Pulmonary artery endothelial cell (primary cell): ENCODE results near the gene SORCS2. TPM values are rescaled to one million over a fixed set of nuclear protein-coding genes. Genes with fewer than 3 reads are reported as not detected.

ENCODE experiments used
- DNase-seq: peaks from one replicate; pipeline ENCODE4 v3.0.0-alpha.2; 2011; ENCODE audit warnings: low read depth, low spot score
- total RNA-seq: library from RNA; depleted of rRNA; stranded (reverse); fragments of >200 nt; gene quantifications from 2 replicates; pipeline ENCODE4 v1.2.3, GENCODE V29; 2014

SORCS2 gene
- total RNA-seq, 1 donor from 2014 or later = not detected

GRCh38 chr4:7323461-7323871 is 131.1 kb downstream of the SORCS2 start:
- DNase-seq = no peak

GRCh38 chr4:7323872-7324650 is 131.7 kb downstream of the SORCS2 start:
- no peak for DNase-seq

- DNase-seq = no peak
Observed at GRCh38 chr4:7324651-7325121, 132.3 kb downstream of the SORCS2 start.

- DNase-seq = no peak
Observed at GRCh38 chr4:7325541-7325940, 133.2 kb downstream of the SORCS2 start.

DNA sequence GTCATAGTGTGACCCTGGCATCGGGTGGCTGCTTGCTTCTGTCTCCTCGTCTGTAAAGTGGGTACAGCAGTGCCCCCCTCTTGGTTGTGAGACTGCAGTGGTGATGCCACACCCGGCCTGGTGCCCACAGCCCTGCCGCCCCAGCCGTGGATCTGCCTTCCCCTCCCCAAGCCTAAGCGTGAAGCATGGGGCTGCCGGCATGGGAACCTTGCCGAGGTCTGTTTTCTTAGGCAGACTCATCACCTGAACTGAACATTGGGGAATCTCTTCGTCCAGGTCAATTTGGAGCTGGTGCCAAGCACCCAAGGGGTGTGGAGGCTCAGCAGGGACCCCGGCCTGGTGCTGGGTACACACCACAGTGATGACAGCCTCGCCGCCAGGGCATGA is 134.0 kb downstream of the SORCS2 start:
- no peak for DNase-seq

- no peak for DNase-seq
Observed at GRCh38 chr4:7326693-7327340, 134.5 kb downstream of the SORCS2 start.

- DNase-seq = no peak
Observed at GRCh38 chr4:7327341-7327885, 135.1 kb downstream of the SORCS2 start.

DNA sequence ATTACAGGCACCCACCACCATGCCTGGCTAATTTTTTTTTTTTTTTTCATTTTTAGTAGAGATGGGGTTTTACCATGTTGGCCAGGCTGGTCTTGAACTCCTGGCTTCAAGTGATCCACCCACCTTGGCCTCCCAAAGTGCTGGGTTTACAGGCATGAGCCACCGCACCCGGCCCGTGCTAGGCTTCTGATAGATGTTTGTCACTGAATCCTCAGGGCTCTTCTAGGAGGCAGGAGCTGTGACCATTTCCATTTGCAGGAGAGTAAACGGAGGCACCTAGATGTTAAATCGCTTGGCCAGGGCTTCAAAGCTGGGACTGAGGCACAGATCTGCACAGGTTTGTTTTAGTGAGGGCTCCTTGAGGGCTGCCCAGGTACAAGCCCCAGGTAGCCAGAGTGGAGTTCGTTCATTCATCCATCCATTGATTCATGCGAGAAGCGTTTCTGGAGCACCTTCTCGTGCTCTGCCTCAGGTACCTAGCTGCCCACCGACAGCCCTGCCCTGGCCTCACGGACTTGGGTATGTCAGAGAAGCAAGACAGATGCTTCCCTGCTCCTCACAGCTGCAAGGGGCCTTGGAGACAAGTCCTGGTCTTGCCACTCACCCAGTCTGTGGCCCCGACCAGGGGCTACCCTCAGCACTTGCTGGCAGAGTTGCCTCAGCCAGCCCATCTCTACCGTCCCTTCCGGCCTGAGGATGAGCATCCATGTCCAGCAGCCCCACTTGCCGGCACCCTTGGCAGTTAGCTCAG is 136.0 kb downstream of the SORCS2 start:
- DNase-seq = no peak

- no peak for DNase-seq
Observed at GRCh38 chr4:7328913-7329638, 136.7 kb downstream of the SORCS2 start.

DNA sequence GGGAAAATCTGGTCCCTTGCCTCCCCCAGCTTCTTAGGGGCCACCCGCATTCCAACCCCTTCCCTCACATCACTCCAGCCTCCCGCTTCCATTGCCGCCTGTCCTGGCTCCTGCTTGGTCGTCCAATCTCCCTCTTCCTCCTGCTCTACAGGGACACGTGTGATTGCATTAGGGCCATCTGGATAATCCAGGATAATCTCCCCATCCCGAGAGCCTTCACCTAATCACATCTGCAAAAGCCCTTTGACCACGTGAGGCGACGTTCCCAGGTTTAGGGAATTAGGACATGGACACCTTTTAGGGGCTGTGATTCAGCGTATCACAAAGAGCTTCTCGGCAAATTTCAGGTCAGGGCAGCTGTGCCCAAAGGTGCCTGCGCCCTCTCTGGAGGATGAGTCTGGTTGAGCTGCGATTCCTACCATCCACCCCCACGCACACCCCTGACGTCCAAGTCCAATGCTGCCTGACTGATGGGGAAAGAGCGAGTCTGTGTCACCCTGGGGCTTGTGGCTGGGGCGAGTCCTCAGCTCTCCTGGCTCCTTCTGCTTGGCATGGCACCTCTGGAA is 137.8 kb downstream of the SORCS2 start:
- DNase-seq = no peak

DNA sequence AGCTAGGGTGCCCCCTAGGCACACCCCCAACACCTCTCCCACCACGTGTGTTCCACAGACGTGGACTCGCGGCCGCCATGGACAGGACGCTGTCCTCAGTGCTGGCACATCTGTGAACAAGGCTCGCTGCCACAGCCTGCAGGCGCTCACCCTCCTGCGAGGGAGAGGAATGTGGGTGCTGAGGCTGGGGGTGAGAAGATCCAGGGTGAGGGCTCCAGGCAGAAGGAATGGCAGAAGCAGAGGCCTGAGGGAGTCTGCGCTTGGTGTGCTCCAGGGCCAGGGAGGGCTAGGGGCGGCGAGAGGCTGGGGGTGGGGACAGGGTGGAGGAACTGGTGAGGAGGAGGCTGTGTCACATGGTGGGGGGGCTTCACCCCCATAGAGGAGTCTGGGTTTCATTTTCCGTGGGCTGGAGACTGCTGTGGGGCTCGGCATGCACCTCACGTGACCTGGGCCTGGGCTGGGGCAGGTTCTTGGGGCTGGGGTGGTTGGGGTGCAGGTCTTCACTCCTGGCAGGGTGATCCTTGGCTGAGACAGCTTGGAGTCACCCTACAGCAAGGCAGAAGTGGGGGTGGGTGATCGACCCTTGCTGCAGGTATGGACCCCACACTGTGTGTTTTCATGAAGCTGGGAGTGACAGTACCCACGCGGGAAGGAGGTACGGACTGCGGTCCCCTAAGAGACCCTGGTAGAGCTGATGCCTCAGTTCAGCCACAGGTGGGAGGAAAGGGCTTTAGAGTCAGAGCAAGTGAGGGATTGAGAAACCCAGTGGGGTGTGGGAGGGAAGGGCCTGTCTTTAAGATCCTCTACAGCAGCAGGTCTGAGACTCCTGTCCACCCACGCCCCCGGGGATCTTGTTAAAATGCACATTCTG is 138.7 kb downstream of the SORCS2 start:
- DNase-seq = no peak

DNA sequence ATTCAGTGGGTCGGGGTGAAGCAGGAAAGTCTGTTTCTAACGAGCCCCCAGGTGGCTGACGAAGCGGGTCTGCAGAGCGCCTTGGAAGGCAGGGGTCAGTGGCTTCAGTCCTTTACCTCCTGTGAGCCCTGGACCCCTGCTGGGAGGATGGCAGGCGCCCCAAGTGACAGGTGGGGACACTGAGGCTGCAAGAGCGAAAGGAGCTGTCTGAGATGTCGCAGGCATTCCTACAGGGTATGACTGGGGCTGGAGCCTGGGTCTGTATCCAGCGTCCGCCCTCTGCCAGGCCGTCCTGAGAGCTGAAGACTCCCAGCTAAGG is 139.3 kb downstream of the SORCS2 start:
- DNase-seq = no peak

DNA sequence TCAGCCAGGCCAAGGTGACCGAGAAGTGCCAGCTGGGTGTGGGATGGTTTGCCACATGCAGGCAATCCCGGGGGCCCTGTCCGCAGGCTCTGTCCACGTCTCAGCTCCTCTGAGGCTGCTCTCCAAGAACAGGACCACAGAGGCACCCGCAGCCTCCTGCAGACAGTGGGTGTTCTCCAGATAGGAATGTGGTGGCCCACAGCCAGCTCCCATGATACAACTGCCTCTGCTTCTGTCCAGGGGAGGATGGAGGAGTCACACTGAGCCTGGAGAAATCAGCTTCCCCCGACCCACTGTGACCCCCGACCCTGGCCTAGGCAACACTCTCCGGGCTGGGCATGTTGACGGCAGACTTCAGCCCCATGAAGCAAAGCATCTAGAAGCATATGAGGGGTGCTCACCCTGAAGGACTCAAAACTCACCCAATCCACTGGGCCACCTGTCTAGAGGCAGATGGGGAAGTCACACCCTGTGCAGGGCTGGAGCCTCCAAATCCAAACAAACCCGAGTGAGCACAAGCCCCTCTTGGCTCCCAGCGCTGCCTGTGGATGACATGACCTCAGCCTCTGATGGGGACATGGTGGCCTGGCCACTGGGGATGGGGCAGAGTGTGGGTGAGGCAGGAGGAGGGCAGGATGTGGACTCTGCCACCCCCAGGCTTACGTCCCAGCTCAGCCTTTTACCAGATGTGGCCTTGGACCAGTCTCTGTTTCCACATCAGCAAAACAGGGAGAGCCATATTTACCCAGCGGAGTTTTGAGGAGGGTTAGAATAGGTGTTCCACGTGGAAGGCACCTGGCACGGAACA is 140.1 kb downstream of the SORCS2 start:
- no peak for DNase-seq

DNA sequence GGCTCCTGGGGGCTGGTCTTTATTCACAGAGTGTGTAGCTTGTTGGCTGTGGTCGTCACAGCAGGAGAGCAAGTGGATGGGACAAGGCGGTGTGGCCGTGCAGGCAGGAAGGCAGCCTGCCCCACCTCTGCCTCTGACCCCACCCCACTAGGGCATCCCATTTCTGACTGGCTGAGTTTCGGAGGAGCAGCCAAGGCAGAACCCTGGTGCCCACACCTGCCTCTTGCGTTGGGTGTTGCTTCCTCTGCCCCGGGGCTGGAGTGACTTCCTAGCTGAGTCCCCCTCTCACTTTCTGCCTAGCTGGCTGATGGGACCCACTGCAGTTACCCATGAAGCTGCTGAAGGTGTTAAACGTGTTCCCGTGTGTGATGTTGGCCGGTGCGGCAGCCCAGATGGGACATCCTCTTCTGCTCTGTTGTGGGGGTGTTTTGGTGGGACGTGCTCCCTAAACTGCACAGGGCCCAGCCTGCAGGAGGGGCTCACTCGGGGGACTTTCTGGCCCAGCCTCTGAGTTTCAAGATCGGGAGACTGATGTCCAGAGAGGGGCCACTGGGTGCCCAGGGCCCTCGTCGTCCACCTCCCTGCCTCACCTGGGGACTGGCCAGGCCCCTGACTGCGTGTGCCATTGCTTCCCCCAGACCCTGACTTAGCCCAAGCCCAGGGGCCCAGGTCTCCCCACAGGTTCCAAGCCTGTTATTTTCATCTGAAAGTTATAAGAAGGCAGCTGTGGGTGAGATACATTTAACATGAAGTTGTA is 140.9 kb downstream of the SORCS2 start:
- no peak for DNase-seq

DNA sequence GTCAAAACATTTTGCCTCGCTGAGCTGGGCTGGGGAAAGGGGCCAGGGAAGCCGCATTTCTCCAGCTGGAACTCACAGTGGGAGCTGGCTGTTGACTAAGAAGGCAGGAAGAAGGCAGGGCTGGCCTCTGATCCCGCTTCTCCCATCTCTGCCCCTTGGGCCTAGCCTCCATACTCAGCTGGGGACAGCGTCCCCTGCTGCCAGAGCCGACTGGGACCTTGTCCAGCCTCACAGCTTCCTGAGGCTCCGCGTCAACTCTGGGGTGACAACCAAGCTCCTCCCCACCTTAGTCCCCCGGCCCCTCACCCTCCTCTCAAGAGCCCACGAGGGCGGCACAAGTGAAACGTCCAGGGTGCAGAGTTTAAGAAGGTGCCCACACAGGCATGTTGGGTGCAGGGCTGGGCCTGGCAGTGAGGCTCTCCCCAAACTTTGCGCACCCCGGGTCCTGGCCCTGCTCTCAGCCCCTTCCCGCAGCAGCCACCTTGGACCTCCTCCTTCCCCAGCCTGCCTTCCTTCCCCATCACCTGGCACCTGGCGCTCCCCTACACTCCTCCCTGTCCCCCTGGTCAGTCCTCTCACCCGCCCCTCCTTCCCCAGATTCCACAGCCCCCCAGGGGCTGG is 141.6 kb downstream of the SORCS2 start:
- DNase-seq = no peak

DNA sequence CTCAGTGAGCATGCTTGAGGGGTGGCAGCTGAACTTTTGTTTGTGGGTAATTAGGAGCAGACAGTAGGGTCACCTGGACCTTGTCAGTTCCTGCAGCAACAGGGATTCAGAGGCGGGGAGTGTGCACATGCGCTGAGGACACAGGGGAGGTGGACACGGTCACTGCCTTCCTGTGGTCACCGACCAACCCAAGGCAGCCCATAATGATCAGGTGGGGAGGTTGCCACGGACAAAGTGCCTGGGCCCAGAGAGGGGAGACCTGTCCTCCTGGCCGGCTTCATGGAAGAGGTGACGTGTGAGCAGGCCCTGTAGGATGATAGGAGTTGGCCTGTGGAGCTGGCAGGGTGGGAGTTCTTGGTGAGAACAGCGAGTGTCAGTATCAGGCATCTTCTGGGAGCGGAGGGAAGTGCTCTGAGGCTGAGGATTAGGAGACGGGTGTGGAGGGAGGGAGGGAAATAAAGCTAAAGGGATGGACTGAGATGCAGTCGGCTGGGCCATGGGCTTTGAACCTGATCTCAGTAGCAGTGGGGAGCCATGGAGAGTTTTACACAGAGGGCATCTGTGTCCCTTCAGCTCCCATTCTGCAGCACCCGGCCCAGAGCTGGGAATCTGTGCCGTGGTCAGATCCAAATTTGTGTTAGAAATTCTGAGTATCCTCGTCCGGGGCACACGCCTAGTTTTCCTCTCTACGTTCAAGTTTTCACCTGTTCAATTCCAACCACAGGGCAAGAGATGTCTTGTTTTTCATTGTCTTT is 142.4 kb downstream of the SORCS2 start:
- no peak for DNase-seq

DNA sequence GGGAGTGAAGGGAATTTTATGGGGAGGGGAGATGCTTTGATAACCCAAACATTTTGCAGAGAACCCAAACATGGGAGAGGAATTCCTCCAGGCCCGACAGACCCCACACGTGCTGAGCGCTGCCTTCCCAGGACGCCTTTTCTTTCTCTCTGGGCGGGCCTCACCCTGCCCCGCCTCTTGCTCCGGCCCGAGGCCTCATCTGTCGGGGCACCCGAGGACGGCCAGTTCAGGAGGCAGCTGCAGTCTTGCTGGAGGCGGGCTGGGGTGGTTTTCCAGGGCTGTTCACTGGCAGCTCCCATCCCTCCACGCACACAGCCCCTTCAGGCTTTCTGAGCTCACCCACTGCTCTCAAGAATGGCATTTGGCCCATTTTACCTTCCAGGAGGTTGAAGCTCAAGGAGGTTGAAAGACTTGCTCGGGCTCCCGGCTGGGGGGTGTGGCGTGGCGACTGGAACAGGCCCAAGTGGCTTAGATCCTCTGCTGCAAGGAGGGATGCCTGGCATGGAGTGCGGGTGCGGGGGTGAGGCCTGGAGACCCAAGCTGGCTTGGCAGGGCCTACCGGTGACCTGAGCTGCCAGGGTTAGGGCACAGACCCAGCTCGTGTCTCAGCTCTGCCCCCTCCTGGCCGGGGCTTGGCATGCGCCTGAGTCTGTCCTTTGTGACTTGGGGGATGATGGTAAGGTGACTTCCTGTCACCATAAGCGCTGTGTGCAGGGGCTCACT is 143.2 kb downstream of the SORCS2 start:
- DNase-seq = no peak
